ENCODE data around the gene ADGRD1. TPM values are rescaled to one million over a fixed set of nuclear protein-coding genes. Genes with fewer than 3 reads are reported as not detected.

Gene ADGRD1
- total and polyA plus RNA-seq, 2 of the 8 experiments (the other 6 are each of a cell fraction or from before 2014, with no cell fraction given): 0.36 to 0.48 TPM

DNA sequence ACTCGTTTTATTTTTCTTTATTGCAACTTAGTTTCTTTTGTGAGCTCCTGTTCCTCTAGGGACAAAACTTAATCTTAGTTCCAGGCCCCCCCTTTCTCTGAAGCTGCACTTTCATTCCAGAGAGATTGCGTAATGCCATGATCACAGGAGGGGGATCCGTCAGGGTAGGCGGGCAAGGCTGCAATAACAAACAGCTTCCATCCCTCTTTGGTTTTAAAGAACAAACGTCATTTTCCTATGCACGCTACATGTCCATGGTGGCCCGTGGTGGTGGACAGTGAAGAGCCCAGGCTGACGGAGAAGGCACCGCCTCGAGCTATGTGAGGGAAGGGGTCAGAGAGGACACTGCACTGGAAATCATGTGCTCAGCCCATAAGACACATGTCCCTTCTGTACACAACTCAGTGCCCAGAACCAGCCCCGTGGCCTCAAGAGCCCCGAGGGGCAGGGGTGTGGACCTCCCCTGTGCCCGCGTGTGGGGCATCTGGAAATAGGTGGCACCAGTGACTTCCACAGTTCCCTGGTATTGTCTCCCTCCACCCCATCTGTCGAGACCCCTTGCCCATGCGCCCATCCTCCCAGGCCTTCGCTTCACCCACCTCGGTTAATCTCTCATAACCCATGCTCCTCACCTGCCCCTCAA is 161.4 kb downstream of the ADGRD1 start:
- Histone ChIP-seq H2AK5ac (ENCODE audit: low read depth, low read length) (no peak overlapping the region), H3K79me2 (ENCODE audit: control insufficient read depth in 1 of 2, insufficient read depth in 2 of 2, low read length in 2 of 2) (no peaks in the 10 kb centered on the region), H3K36me3 (ENCODE audit: control insufficient read depth in 2 of 4, insufficient read depth in 4 of 4, low read length in 3 of 4) (no peaks in the 10 kb centered on the region; a peak in 1 of 8 replicates), H3K79me1 (ENCODE audit: low read depth, low read length) (no peaks in the 10 kb centered on the region), H2BK120ac (replicated peaks; ENCODE audit: low read depth, low read length) (no peak overlapping the region), H3K4me2 (ENCODE audit: insufficient read depth in 1 of 2, low read depth in 2 of 2, low read length in 2 of 2) (no peak overlapping the region), H2BK12ac (ENCODE audit: low read depth, low read length) (no peak overlapping the region), H3K4me3 (ENCODE audit: extremely low read depth in 1 of 4, insufficient read depth in 2 of 4, low read depth in 3 of 4, low read length in 4 of 4) (no peak overlapping the region), H4K91ac (replicated peaks; ENCODE audit: insufficient read length, low read length) (no peak overlapping the region), H3K27me3 (replicated peaks in 1 of 4; ENCODE audit: control insufficient read depth in 3 of 4, extremely low read depth in 1 of 4, insufficient read depth in 3 of 4, low read length in 3 of 4) (no peaks in the 10 kb centered on the region; a peak in 1 of 7 replicates), H4K5ac (ENCODE audit: insufficient read length, low read depth, low read length) (no peak overlapping the region), H3K23me2 (ENCODE audit: low read depth, low read length) (no peaks in the 10 kb centered on the region), H4K8ac (ENCODE audit: extremely low read depth, insufficient read depth, low read length) (no peak overlapping the region), H3K9me3 (ENCODE audit: insufficient read depth in 2 of 2, low read depth in 1 of 2, low read length in 1 of 2) (no peaks in the 10 kb centered on the region), H3K4ac (replicated peaks; ENCODE audit: insufficient read length, low read depth, low read length) (no peak overlapping the region), H3K56ac (replicated peaks; ENCODE audit: insufficient read length, low read depth, low read length) (no peak overlapping the region), H2AFZ (ENCODE audit: low read length) (no peak overlapping the region), H3K27ac (ENCODE audit: low read depth, low read length) (no peak overlapping the region), H2BK5ac (ENCODE audit: low read depth, low read length) (no peak overlapping the region), H2BK20ac (ENCODE audit: low read length) (no peak overlapping the region), H3K23ac (ENCODE audit: insufficient read length) (no peak overlapping the region), H3K4me1 (replicated peaks in 1 of 4; ENCODE audit: control insufficient read depth in 3 of 4, insufficient read depth in 4 of 4, low read length in 3 of 4) (peaks cover 0 to 7% (median 3%) of the 10 kb centered on the region in 4 experiments; a peak in 4 of 7 replicates), H3K18ac (ENCODE audit: extremely low read depth, low read length) (no peak overlapping the region), H3K9ac (replicated peaks in 1 of 4; ENCODE audit: extremely low read depth in 1 of 4, low read depth in 3 of 4, low read length in 3 of 4) (no peak overlapping the region), H3K14ac (ENCODE audit: insufficient read length) (no peak overlapping the region), H2BK15ac (ENCODE audit: low read length) (no peak overlapping the region), H4K20me1 (replicated peaks in 1 of 2; ENCODE audit: control insufficient read depth in 1 of 2, insufficient read depth in 2 of 2, low read length in 2 of 2) (no peaks in the 10 kb centered on the region)
- WGBS, 2 experiments (ENCODE audit: extremely low coverage in 1 of 2, insufficient coverage in 1 of 2, insufficient read length in 1 of 2, insufficient replicate concordance in 2 of 2, low coverage in 1 of 2, low lambda C conversion rate in 2 of 2, missing lambda C conversion rate in 1 of 2): 92% methylated on average over 18 of the region's 18 CpGs; no CpG with 5 or more reads in 1 of the 2 experiments
- CTCF ChIA-PET (ENCODE audit: partially characterized antibody): interaction anchor here (0.7 to 15.0 kb wide), 17 partner anchors 10 to 640 kb away, joined by 3 to 196 read pairs (median 6); no protein-coding TSS in a partner anchor
- FAIRE-seq: no peak
- POLR2A ChIA-PET (ENCODE audit: partially characterized antibody): interaction anchor here (1.2 kb wide), 1 partner anchor 9 kb away, joined by 5 read pairs; no protein-coding TSS in a partner anchor
- TF ChIP-seq CEBPB (IDR thresholded peaks at IDR 0.05; ENCODE audit: low read depth, low read length) (peak; percentile 88; the same call in 1 of the 2 replicates), KDM5A (IDR thresholded peaks at IDR 0.05; ENCODE audit: low read length) (no peak)
- no peak for DNase-seq (ENCODE audit: low read depth in 1 of 2, low spot score in 2 of 2)

Measured in H1 (cell line).